Skeletal muscle cell (primary cell): ENCODE results near the gene PLEKHA6.
"Not testable (repeated sequence)": the region's sequence is repeated elsewhere in the genome, so short reads cannot be mapped to it uniquely, and the experiment has no call there.

Experiments used
- DNase-seq: peaks from one replicate; pipeline ENCODE4 v3.0.0-alpha.2; 2010; ENCODE audit warnings: low read depth
- H3K4me3 ChIP-seq: 2 replicates; pipeline ENCODE4 v1.5.1; 2011; ENCODE audit warnings: low read depth, mild to moderate bottlenecking, control low read depth, low read length, moderate library complexity

The PLEKHA6 gene

GRCh38 chr1:204257446-204257845 is 102.3 kb downstream of the PLEKHA6 start:
- no peak for DNase-seq

GRCh38 chr1:204256531-204256930 is 103.2 kb downstream of the PLEKHA6 start:
- DNase-seq = no peak
- no peak overlapping the region for H3K4me3 ChIP-seq

More at GRCh38 chr1:204257446-204257845, 102.3 kb downstream of the PLEKHA6 start:
- no peak overlapping the region for H3K4me3 ChIP-seq

- DNase-seq = no peak
- H3K4me3 ChIP-seq = no peak overlapping the region
Measured at GRCh38 chr1:204255966-204256365, 103.8 kb downstream of the PLEKHA6 start.

- no peak for DNase-seq
- no peak overlapping the region for H3K4me3 ChIP-seq
Measured at GRCh38 chr1:204255225-204255624, 104.5 kb downstream of the PLEKHA6 start.

- no peak for DNase-seq
- H3K4me3 ChIP-seq = no peak overlapping the region
Measured at GRCh38 chr1:204254031-204254661, 105.6 kb downstream of the PLEKHA6 start.

GRCh38 chr1:204251926-204252689 is 107.6 kb downstream of the PLEKHA6 start:
- DNase-seq = no peak
- no peak overlapping the region for H3K4me3 ChIP-seq

GRCh38 chr1:204251286-204251685 is 108.4 kb downstream of the PLEKHA6 start:
- no peak for DNase-seq
- no peak overlapping the region for H3K4me3 ChIP-seq

- DNase-seq = no peak
- H3K4me3 ChIP-seq = no peak overlapping the region
Measured at GRCh38 chr1:204250428-204251030, 109.2 kb downstream of the PLEKHA6 start.

- no peak for DNase-seq
- H3K4me3 ChIP-seq = no peak overlapping the region
Measured at GRCh38 chr1:204249736-204250427, 109.8 kb downstream of the PLEKHA6 start.

GRCh38 chr1:204248954-204249353 is 110.8 kb downstream of the PLEKHA6 start:
- H3K4me3 ChIP-seq = no peak overlapping the region
- DNase-seq = no peak

GRCh38 chr1:204246876-204247275 is 112.9 kb downstream of the PLEKHA6 start:
- no peak for DNase-seq
- H3K4me3 ChIP-seq = no peak overlapping the region

GRCh38 chr1:204242920-204243319 is 116.8 kb downstream of the PLEKHA6 start:
- DNase-seq = no peak
- H3K4me3 ChIP-seq = no peak overlapping the region

- H3K4me3 ChIP-seq = no peak overlapping the region
- no peak for DNase-seq
Measured at GRCh38 chr1:204241914-204242313, 117.8 kb downstream of the PLEKHA6 start.

GRCh38 chr1:204241050-204241449 is 118.7 kb downstream of the PLEKHA6 start:
- no peak overlapping the region for H3K4me3 ChIP-seq
- DNase-seq = no peak

- DNase-seq = no peak
- H3K4me3 ChIP-seq = no peak overlapping the region
Measured at GRCh38 chr1:204240233-204240632, 119.5 kb downstream of the PLEKHA6 start.

- DNase-seq, H3K4me3 ChIP-seq: not testable (repeated sequence)
Measured at GRCh38 chr1:204239401-204239800, 120.3 kb downstream of the PLEKHA6 start.

GRCh38 chr1:204238520-204238919 is 121.2 kb downstream of the PLEKHA6 start:
- not testable (repeated sequence) for H3K4me3 ChIP-seq, DNase-seq

GRCh38 chr1:204237515-204237914 is 122.2 kb downstream of the PLEKHA6 start:
- H3K4me3 ChIP-seq, DNase-seq: not testable (repeated sequence)

GRCh38 chr1:204232526-204232925 is 127.2 kb downstream of the PLEKHA6 start:
- no peak for DNase-seq

GRCh38 chr1:204230211-204230610 is 129.5 kb downstream of the PLEKHA6 start:
- no peak for DNase-seq
- H3K4me3 ChIP-seq = no peak overlapping the region

More at GRCh38 chr1:204232526-204232925, 127.2 kb downstream of the PLEKHA6 start:
- no peak overlapping the region for H3K4me3 ChIP-seq
